Activated B cell treated with CpG ODN at 0.5 μM for 24 hours (primary cell): Measurements from ENCODE around the gene UQCC2. TPM values are rescaled to one million over a fixed set of nuclear protein-coding genes. Genes with fewer than 3 reads are reported as not detected.

Source experiments
- ATAC-seq: fragments of 200-7000 bp; cut with Tn5 transposase; one replicate; pipeline ENCODE4 v1.10.0; 2021; ENCODE audit warnings: low read depth, mild to moderate bottlenecking, moderate library complexity
- CTCF ChIA-PET: fragments of 350-600 bp; sonication (Branson Sonifier 250); formaldehyde crosslinking; loops from one replicate; lab custom pipeline; 2021; ENCODE audit warnings: antibody characterized with exemption; lab: Charles Lee
- POLR2A ChIA-PET: fragments of 350-600 bp; sonication (Branson Sonifier 250); formaldehyde crosslinking; loops from one replicate; lab custom pipeline; 2021; ENCODE audit warnings: antibody characterized with exemption; lab: Charles Lee
- DNase-seq: peaks from one replicate; pipeline ENCODE4 v3.0.0; 2022
- H3K27ac Mint-ChIP-seq: one replicate; pipeline ENCODE4 v1.8.0; 2020; ENCODE audit warnings: mixed read lengths
- H3K27me3 Mint-ChIP-seq: one replicate; pipeline ENCODE4 v1.8.0; 2021; ENCODE audit warnings: mixed read lengths
- H3K36me3 Mint-ChIP-seq: one replicate; pipeline ENCODE4 v1.8.0; 2021; ENCODE audit warnings: low read depth, mixed read lengths
- H3K4me1 Mint-ChIP-seq: one replicate; pipeline ENCODE4 v1.8.0; 2021; ENCODE audit warnings: mixed read lengths
- H3K4me3 Mint-ChIP-seq: one replicate; pipeline ENCODE4 v1.8.0; 2020; ENCODE audit warnings: mild to moderate bottlenecking, mixed read lengths
- H3K9me3 Mint-ChIP-seq: one replicate; pipeline ENCODE4 v1.8.0; 2020; ENCODE audit warnings: mixed read lengths
- intact Hi-C: fragments of 100-400 bp; cut with micrococcal nuclease; formaldehyde crosslinking; loops from one replicate; pipeline ENCODE4 v1.15.1; 2024
- total RNA-seq: library from RNA; stranded (reverse); gene quantifications from 2 replicates; pipeline ENCODE4 v1.2.3, GENCODE V29; 2022
- TF ChIP-seq, protein P1 (sequence below): fragments of 200-600 bp; IDR thresholded peaks from one replicate; pipeline ENCODE4 v1.8.0; 2022; ENCODE audit warnings: antibody characterized with exemption, mild to moderate bottlenecking

UQCC2 gene
- total RNA-seq, 1 donor from 2014 or later: 26.2 TPM

DNA sequence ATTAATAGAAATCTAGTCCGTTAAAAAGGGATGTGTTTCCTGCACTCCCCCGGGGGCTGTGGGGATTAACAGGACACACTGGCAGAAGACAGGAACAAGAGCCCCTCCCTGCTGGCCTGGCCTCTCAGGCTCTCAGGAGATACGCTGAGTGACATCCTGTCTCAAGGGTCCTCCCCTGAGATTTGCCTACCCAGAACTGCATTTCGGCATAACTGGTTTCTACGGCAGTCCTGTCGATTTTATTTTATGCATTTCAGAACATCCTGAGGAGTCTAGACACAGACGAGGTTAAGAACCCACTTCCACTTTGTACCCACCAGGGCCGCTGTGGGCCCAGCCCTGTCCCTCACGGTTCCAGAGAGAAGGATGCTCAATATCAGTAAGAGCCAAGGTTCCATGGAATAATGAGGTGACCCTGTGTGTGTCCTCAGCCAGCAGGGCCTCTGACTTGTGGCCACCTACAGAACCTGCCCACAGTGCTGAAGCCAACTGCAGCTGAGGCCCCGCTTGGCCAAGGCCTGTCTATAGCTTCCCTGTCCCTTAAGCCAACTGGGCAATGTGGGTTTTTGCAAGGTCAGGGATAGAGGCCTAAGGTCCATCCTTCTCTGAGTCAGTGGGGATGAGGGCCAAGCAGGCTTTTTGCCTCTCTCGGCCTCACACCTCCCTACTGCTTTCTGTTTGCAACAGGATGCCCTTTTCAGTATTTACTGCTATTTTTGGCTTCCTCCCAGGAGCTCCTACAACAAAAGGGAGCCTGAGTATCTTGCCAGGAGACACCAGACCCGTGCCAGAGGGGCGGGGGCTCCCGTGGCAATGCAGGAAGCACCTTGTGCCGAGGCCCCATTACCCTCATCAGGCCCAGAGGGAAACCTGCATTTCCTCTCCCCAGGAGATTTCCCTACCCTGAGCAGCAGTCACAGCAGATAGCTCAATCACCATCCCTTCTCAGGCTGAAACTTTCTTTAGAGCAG lies 14.7 kb downstream of the UQCC2 start:
- no peaks in the 10 kb centered on the region for H3K9me3 Mint-ChIP-seq
- ChIA-PET POLR2A (interaction anchor here (0.6 to 2.0 kb wide), 8 partner anchors 15 to 384 kb away, joined by 3 to 11 read pairs (median 4); partner anchors contain the start of genes BAK1, ITPR3 and UQCC2), CTCF (interaction anchor here (0.8 to 1.4 kb wide), 3 partner anchors 14 to 112 kb away, joined by 3 to 6 read pairs (median 5); no protein-coding TSS in a partner anchor)
- peaks cover 40% of the 10 kb centered on the region for H3K36me3 Mint-ChIP-seq
- TF ChIP-seq, protein P1, sequence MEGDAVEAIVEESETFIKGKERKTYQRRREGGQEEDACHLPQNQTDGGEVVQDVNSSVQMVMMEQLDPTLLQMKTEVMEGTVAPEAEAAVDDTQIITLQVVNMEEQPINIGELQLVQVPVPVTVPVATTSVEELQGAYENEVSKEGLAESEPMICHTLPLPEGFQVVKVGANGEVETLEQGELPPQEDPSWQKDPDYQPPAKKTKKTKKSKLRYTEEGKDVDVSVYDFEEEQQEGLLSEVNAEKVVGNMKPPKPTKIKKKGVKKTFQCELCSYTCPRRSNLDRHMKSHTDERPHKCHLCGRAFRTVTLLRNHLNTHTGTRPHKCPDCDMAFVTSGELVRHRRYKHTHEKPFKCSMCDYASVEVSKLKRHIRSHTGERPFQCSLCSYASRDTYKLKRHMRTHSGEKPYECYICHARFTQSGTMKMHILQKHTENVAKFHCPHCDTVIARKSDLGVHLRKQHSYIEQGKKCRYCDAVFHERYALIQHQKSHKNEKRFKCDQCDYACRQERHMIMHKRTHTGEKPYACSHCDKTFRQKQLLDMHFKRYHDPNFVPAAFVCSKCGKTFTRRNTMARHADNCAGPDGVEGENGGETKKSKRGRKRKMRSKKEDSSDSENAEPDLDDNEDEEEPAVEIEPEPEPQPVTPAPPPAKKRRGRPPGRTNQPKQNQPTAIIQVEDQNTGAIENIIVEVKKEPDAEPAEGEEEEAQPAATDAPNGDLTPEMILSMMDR: no peak
- H3K4me3 Mint-ChIP-seq: peak overlapping the region; percentile 73
- ATAC-seq (peak; percentile 72), DNase-seq (peak; percentile 45)
- peak overlapping the region; percentile 90 for H3K27ac Mint-ChIP-seq
- H3K27me3 Mint-ChIP-seq: no peaks in the 10 kb centered on the region
- peaks cover 95% of the 10 kb centered on the region for H3K4me1 Mint-ChIP-seq
- intact Hi-C loops: loop anchor here (1.0 to 5.0 kb wide), 4 partner anchors 14 to 270 kb away; partner anchors contain the start of genes ITPR3 and UQCC2

DNA sequence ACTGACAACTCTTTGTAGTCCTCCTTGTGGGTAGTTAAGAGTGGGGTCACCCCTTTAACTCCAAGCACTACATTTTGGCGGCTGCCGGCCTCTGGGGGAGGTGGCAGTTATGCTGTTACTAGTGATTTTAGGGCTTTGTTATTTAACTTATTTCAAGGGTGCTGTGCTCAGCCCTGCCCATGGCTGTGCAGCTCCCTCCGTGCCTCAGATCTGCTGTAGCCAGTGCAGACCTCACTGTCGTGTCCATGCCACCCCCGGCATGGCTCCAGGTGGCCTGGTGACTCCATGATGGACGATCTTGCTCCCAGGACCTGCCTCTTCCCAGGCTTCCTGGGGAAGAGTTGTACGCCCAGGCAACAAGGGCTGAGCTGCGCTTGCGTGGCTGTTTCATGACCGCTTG lies 15.4 kb downstream of the UQCC2 start:
- Mint-ChIP-seq H3K36me3 (peaks cover 48% of the 10 kb centered on the region), H3K27ac (peak overlapping the region; percentile 90), H3K27me3 (no peaks in the 10 kb centered on the region), H3K9me3 (no peaks in the 10 kb centered on the region), H3K4me3 (peak overlapping the region; percentile 73), H3K4me1 (peaks cover 93% of the 10 kb centered on the region)
- TF ChIP-seq, protein P1: no peak
- ChIA-PET CTCF (interaction anchor here (0.9 kb wide), 1 partner anchor 16 kb away, joined by 3 read pairs; no protein-coding TSS in a partner anchor), POLR2A (interaction anchor here (1.2 to 2.0 kb wide), 6 partner anchors 15 to 125 kb away, joined by 3 to 11 read pairs (median 8); partner anchors contain the start of genes BAK1, ITPR3 and UQCC2)
- ATAC-seq (no peak), DNase-seq (no peak)
- intact Hi-C loops: loop anchor here (1.0 to 5.0 kb wide), 4 partner anchors 15 to 269 kb away; partner anchors contain the start of genes ITPR3 and UQCC2

DNA sequence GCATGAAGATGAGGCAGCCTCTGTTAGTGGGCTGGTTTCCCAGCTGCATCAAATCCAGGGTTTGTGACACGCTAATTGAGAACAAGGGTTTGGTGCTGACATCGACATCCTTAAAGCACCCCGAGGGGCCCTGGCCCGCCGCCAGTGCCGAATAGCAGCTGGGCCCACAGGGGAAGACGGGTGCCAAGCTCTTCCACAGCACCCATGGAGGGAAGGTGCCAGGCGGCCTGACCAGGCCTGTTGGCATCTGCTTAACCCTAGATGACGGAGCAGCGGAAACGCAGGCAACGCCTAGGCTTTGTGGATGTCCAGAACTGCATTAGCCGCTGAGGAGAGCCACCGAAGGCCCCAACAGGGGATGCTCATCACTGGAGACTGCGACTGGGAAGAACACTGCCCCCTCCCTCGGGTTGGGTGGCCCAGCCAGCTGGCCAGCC lies 16.0 kb downstream of the UQCC2 start:
- ATAC-seq (no peak), DNase-seq (no peak)
- intact Hi-C loops: loop anchor here (5.0 kb wide), 1 partner anchor 268 kb away; no protein-coding TSS in a partner anchor
- Mint-ChIP-seq H3K4me3 (no peak overlapping the region), H3K27ac (peak overlapping the region; percentile 90), H3K27me3 (no peaks in the 10 kb centered on the region), H3K9me3 (no peaks in the 10 kb centered on the region), H3K4me1 (peaks cover 88% of the 10 kb centered on the region), H3K36me3 (peaks cover 54% of the 10 kb centered on the region)
- POLR2A ChIA-PET: interaction anchor here (1.2 to 3.6 kb wide), 6 partner anchors 16 to 125 kb away, joined by 3 to 17 read pairs (median 8); partner anchors contain the start of genes BAK1, ITPR3 and UQCC2
- CTCF ChIA-PET: interaction anchor here (0.9 kb wide), 2 partner anchors 16 to 105 kb away, joined by 3 to 4 read pairs; no protein-coding TSS in a partner anchor
- TF ChIP-seq, protein P1: no peak

GRCh38 chr6:33694977-33695376 lies 16.5 kb downstream of the UQCC2 start:
- ATAC-seq (no peak), DNase-seq (no peak)
- ChIA-PET POLR2A (interaction anchor here (1.5 to 3.6 kb wide), 5 partner anchors 16 to 124 kb away, joined by 5 to 17 read pairs (median 10); partner anchors contain the start of genes BAK1, ITPR3 and UQCC2), CTCF (interaction anchor here (0.9 to 2.0 kb wide), 3 partner anchors 87 to 124 kb away, joined by 3 to 7 read pairs (median 4); no protein-coding TSS in a partner anchor)
- TF ChIP-seq, protein P1: no peak
- H3K4me3 Mint-ChIP-seq: no peak overlapping the region
- no peaks in the 10 kb centered on the region for H3K9me3 Mint-ChIP-seq
- H3K36me3 Mint-ChIP-seq: peaks cover 55% of the 10 kb centered on the region
- intact Hi-C loops: loop anchor here (5.0 kb wide), 1 partner anchor 268 kb away; no protein-coding TSS in a partner anchor
- peak overlapping the region; percentile 83 for H3K27ac Mint-ChIP-seq
- H3K27me3 Mint-ChIP-seq: no peaks in the 10 kb centered on the region
- peaks cover 83% of the 10 kb centered on the region for H3K4me1 Mint-ChIP-seq
